Neural progenitor cell (in vitro differentiated cells): ENCODE measurements around the gene TFPI. TPM values are rescaled to one million over a fixed set of nuclear protein-coding genes. Genes with fewer than 3 reads are reported as not detected.

ENCODE experiments used
- DNase-seq: peaks from one replicate; pipeline ENCODE4 v3.0.0-alpha.2; 2016; ENCODE audit warnings: low spot score
- H2AFZ ChIP-seq: fragments of 200-600 bp; sonication (generic); replicated peaks from 2 replicates; pipeline ENCODE4 v1.6.1; 2016; ENCODE audit warnings: antibody characterized with exemption
- H3F3A ChIP-seq: fragments of 200-600 bp; sonication (generic); 2 replicates; pipeline ENCODE4 v1.6.1; 2016; ENCODE audit warnings: antibody characterized with exemption, low read depth
- H3K27ac ChIP-seq: fragments of 200-600 bp; sonication (generic); 2 replicates; pipeline ENCODE4 v1.5.1; 2016; ENCODE audit warnings: mild to moderate bottlenecking
- H3K27me3 ChIP-seq: fragments of 200-600 bp; sonication (generic); 2 replicates; pipeline ENCODE4 v1.6.1; 2016; ENCODE audit warnings: mild to moderate bottlenecking, moderate library complexity
- H3K36me3 ChIP-seq: fragments of 200-600 bp; sonication (generic); 2 replicates; pipeline ENCODE4 v1.5.1; 2016
- H3K4me1 ChIP-seq: fragments of 200-600 bp; sonication (generic); 2 replicates; pipeline ENCODE4 v1.6.1; 2016; ENCODE audit warnings: mixed run types
- H3K4me2 ChIP-seq: fragments of 200-600 bp; sonication (generic); 2 replicates; pipeline ENCODE4 v1.6.1; 2016
- H3K4me3 ChIP-seq: fragments of 200-600 bp; sonication (generic); 2 replicates; pipeline ENCODE4 v1.5.1; 2016
- H3K79me2 ChIP-seq: fragments of 200-600 bp; sonication (generic); 2 replicates; pipeline ENCODE4 v1.6.1; 2016; ENCODE audit warnings: low read depth
- H3K9ac ChIP-seq: fragments of 200-600 bp; sonication (generic); 2 replicates; pipeline ENCODE4 v1.6.1; 2016
- H3K9me3 ChIP-seq: fragments of 200-600 bp; sonication (generic); 2 replicates; pipeline ENCODE4 v1.5.1; 2016; ENCODE audit warnings: low read depth
- H4K20me1 ChIP-seq: fragments of 200-600 bp; sonication (generic); 2 replicates; pipeline ENCODE4 v1.6.1; 2016; ENCODE audit warnings: low read depth
- H3K27ac Mint-ChIP-seq: 3 replicates; pipeline ENCODE4 v1.8.0; 2021; ENCODE audit warnings: mixed read lengths
- H3K27me3 Mint-ChIP-seq: 2 replicates; pipeline ENCODE4 v1.8.0; 2022; ENCODE audit warnings: low read depth, mild to moderate bottlenecking, inconsistent platforms, moderate library complexity, mixed read lengths; ENCODE audit not compliant: insufficient read depth
- H3K36me3 Mint-ChIP-seq: 3 replicates; pipeline ENCODE4 v1.8.0; 2021; ENCODE audit warnings: mixed read lengths
- H3K4me1 Mint-ChIP-seq: 3 replicates; pipeline ENCODE4 v1.8.0; 2021; ENCODE audit warnings: mixed read lengths
- H3K4me3 Mint-ChIP-seq: 3 replicates; pipeline ENCODE4 v1.8.0; 2021; ENCODE audit warnings: mild to moderate bottlenecking, moderate library complexity, mixed read lengths
- H3K9me3 Mint-ChIP-seq: 3 replicates; pipeline ENCODE4 v1.8.0; 2020; ENCODE audit warnings: mixed read lengths
- EZH2 ChIP-seq: fragments of 200-600 bp; sonication (generic); IDR thresholded peaks from 2 replicates; pipeline ENCODE4 v1.6.1; 2017; ENCODE audit warnings: antibody characterized with exemption, mild to moderate bottlenecking, moderate library complexity
- EZH2phosphoT487 ChIP-seq: fragments of 200-600 bp; sonication (generic); IDR thresholded peaks from 2 replicates; pipeline ENCODE4 v1.6.1; 2017; ENCODE audit warnings: antibody characterized with exemption
- total RNA-seq: library from RNA; depleted of rRNA; stranded (reverse); fragments of >200 nt; gene quantifications from 2 replicates; pipeline ENCODE4 v1.2.3, GENCODE V29; 2015; ENCODE audit warnings: low replicate concordance
- TF ChIP-seq, protein P1 (sequence below): fragments of 200-600 bp; sonication (generic); IDR thresholded peaks from 2 replicates; pipeline ENCODE4 v1.5.1; 2017; ENCODE audit warnings: antibody characterized with exemption, mild to moderate bottlenecking

TFPI gene
- total RNA-seq, 1 donor from 2014 or later = 16.6 TPM

GRCh38 chr2:187554704-187555082 is 458 bp upstream of the TFPI start:
- H3K4me2 ChIP-seq = peak overlapping the region; percentile 56
- peaks cover 20% of the 10 kb centered on the region for H3K4me1 Mint-ChIP-seq
- H3K27me3 ChIP-seq = no peaks in the 10 kb centered on the region
- DNase-seq = no peak
- TF ChIP-seq EZH2 = no peak
- H3K9me3 ChIP-seq = no peaks in the 10 kb centered on the region
- H3K9me3 Mint-ChIP-seq = peaks cover 14% of the 10 kb centered on the region
- H3K27ac Mint-ChIP-seq = no peak overlapping the region
- H3K4me3 ChIP-seq = no peak overlapping the region
- H3K79me2 ChIP-seq = no peaks in the 10 kb centered on the region
- H4K20me1 ChIP-seq = no peaks in the 10 kb centered on the region
- peaks cover 3% of the 10 kb centered on the region for H3K27me3 Mint-ChIP-seq
- peak overlapping the region; percentile 89 for H3K4me3 Mint-ChIP-seq
- H3K36me3 Mint-ChIP-seq = peaks cover 11% of the 10 kb centered on the region
- H3K4me1 ChIP-seq = peaks cover 12% of the 10 kb centered on the region
- H3F3A ChIP-seq = no peaks in the 10 kb centered on the region
- H2AFZ ChIP-seq = peak overlapping the region; percentile 45
- no peaks in the 10 kb centered on the region for H3K36me3 ChIP-seq
- H3K27ac ChIP-seq = peak overlapping the region; percentile 39
- no peak overlapping the region for H3K9ac ChIP-seq

GRCh38 chr2:187552828-187553681 is 1.2 kb downstream of the TFPI start:
- Histone ChIP-seq H3K4me3 (peak overlapping the region; percentile 18), H3F3A (no peaks in the 10 kb centered on the region), H3K27ac (no peak overlapping the region), H3K36me3 (no peaks in the 10 kb centered on the region), H3K4me2 (no peak overlapping the region), H4K20me1 (no peaks in the 10 kb centered on the region), H3K9me3 (no peaks in the 10 kb centered on the region), H2AFZ (no peak overlapping the region), H3K4me1 (peaks cover 12% of the 10 kb centered on the region), H3K9ac (no peak overlapping the region), H3K79me2 (no peaks in the 10 kb centered on the region), H3K27me3 (no peaks in the 10 kb centered on the region)
- Mint-ChIP-seq H3K9me3 (peaks cover 10% of the 10 kb centered on the region), H3K27ac (no peak overlapping the region), H3K4me3 (peak overlapping the region; percentile 89), H3K36me3 (peaks cover 9% of the 10 kb centered on the region), H3K4me1 (peaks cover 16% of the 10 kb centered on the region), H3K27me3 (peaks cover 3% of the 10 kb centered on the region)
- no peak for DNase-seq
- TF ChIP-seq EZH2phosphoT487 = no peak
- TF ChIP-seq, protein P1, sequence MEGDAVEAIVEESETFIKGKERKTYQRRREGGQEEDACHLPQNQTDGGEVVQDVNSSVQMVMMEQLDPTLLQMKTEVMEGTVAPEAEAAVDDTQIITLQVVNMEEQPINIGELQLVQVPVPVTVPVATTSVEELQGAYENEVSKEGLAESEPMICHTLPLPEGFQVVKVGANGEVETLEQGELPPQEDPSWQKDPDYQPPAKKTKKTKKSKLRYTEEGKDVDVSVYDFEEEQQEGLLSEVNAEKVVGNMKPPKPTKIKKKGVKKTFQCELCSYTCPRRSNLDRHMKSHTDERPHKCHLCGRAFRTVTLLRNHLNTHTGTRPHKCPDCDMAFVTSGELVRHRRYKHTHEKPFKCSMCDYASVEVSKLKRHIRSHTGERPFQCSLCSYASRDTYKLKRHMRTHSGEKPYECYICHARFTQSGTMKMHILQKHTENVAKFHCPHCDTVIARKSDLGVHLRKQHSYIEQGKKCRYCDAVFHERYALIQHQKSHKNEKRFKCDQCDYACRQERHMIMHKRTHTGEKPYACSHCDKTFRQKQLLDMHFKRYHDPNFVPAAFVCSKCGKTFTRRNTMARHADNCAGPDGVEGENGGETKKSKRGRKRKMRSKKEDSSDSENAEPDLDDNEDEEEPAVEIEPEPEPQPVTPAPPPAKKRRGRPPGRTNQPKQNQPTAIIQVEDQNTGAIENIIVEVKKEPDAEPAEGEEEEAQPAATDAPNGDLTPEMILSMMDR = no peak
- TF ChIP-seq EZH2 = no peak

DNA sequence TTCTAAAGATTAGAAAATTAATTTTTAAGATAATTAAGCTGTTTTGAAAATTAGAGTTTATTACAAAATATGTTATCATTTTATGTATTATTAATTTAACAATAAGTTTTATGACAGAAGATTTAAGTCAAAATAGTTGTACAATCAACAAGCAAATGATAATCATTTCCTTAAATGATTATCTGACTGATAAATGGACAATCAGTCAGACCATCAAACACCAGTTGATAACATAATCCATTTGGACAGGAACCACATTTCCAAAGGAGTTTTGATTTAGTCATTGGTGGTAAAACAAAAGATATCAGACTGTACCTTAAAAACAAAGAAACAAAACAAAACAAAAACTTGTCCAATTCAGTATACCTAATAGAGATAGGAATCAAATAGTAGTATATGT is 1.9 kb downstream of the TFPI start:
- no peak overlapping the region for H2AFZ ChIP-seq
- H3K27me3 ChIP-seq = no peaks in the 10 kb centered on the region
- no peak overlapping the region for H3K4me3 ChIP-seq
- peaks cover 9% of the 10 kb centered on the region for H3K36me3 Mint-ChIP-seq
- H3K9ac ChIP-seq = no peak overlapping the region
- peaks cover 3% of the 10 kb centered on the region for H3K27me3 Mint-ChIP-seq
- no peak overlapping the region for H3K27ac ChIP-seq
- H3K4me1 Mint-ChIP-seq = peaks cover 15% of the 10 kb centered on the region
- H3K4me3 Mint-ChIP-seq = peak overlapping the region; percentile 62
- TF ChIP-seq, protein P1 = no peak
- no peak for TF ChIP-seq EZH2
- no peak for TF ChIP-seq EZH2phosphoT487
- no peaks in the 10 kb centered on the region for H3K9me3 ChIP-seq
- H3K4me2 ChIP-seq = no peak overlapping the region
- no peaks in the 10 kb centered on the region for H3K79me2 ChIP-seq
- no peaks in the 10 kb centered on the region for H3F3A ChIP-seq
- no peaks in the 10 kb centered on the region for H4K20me1 ChIP-seq
- peaks cover 12% of the 10 kb centered on the region for H3K4me1 ChIP-seq
- no peak for DNase-seq
- peaks cover 7% of the 10 kb centered on the region for H3K9me3 Mint-ChIP-seq
- no peaks in the 10 kb centered on the region for H3K36me3 ChIP-seq
- H3K27ac Mint-ChIP-seq = no peak overlapping the region

DNA sequence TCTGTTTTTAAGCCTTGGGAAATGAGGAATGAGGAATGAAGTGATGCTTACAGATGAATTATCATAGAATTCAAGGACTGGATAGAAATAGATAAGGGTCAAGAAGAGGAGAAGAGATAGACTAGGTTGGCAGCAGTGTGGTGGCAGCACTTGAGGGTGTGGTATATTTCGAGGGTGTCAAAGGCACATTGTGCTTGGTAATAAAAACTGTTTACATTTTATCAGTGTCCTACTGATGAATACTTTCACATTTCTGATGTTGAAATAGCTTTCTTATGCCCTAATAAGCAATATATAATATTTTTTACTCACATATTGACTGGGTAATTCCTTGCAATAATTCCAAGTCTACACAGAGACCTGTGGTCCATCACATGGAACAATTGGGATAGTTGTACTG is 3.4 kb downstream of the TFPI start:
- Histone ChIP-seq H4K20me1 (no peaks in the 10 kb centered on the region), H3K9me3 (no peaks in the 10 kb centered on the region), H3K4me1 (peaks cover 12% of the 10 kb centered on the region), H3K9ac (no peak overlapping the region), H3K36me3 (no peaks in the 10 kb centered on the region), H3K27me3 (no peaks in the 10 kb centered on the region), H3K4me2 (no peak overlapping the region), H2AFZ (no peak overlapping the region), H3K4me3 (no peak overlapping the region), H3K27ac (no peak overlapping the region), H3F3A (no peaks in the 10 kb centered on the region), H3K79me2 (no peaks in the 10 kb centered on the region)
- peaks cover 9% of the 10 kb centered on the region for H3K36me3 Mint-ChIP-seq
- TF ChIP-seq EZH2phosphoT487 (no peak), EZH2 (no peak)
- TF ChIP-seq, protein P1 = no peak
- peaks cover 7% of the 10 kb centered on the region for H3K9me3 Mint-ChIP-seq
- peaks cover 3% of the 10 kb centered on the region for H3K27me3 Mint-ChIP-seq
- H3K4me1 Mint-ChIP-seq = peaks cover 17% of the 10 kb centered on the region
- H3K27ac Mint-ChIP-seq = no peak overlapping the region
- H3K4me3 Mint-ChIP-seq = no peak overlapping the region
- DNase-seq = no peak
